ENCODE data around the gene GCM1.

GRCh38 chr6:53168516-53169267, 20.1 kb upstream of the GCM1 start:
- no peak for TF ChIP-seq EZH2 (IDR thresholded peaks at IDR 0.05)
- no peak for TF ChIP-seq POLR2AphosphoS5 (IDR thresholded peaks at IDR 0.05; ENCODE audit: borderline replicate concordance, low read depth, low read length)

All from SK-N-MC (cell line).